ENCODE results near the gene SLC9A3.

Gene SLC9A3

DNA sequence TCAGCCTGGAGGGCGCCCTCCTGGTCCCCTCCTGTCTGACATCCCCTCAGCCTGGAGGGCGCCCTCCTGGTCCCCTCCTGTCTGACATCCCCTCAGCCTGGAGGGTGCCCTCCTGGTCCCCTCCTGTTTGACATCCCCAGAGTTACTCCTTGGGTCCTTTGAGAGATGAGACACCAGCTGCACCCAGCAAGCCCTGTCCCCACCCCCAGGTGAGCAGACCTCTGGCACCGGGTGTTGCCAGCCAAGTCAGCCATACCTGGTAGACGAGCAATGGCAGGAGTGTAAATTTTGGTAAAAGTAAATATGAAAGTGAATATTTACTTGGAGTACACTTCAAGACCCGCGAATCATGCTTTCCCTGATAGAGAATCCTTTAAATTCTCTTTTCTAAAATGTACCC lies 55.8 kb downstream of the SLC9A3 start:
- no peak overlapping the region for H3K4me3 ChIP-seq (ENCODE audit: low read depth, low read length)

GRCh38 chr5:466661-467310 lies 57.5 kb downstream of the SLC9A3 start:
- no peak for DNase-seq (ENCODE audit: low read depth, low spot score)
- in situ Hi-C loops (cut with HindIII; ENCODE audit: low sequenced_read_pairs): no loop called here
- TF ChIP-seq CTCF (IDR thresholded peaks at IDR 0.05; ENCODE audit: low read depth, low read length): no peak
- no peak overlapping the region for H3K4me3 ChIP-seq (ENCODE audit: low read depth, low read length)

More for the DNA sequence above, 55.8 kb downstream of the SLC9A3 start:
- TF ChIP-seq CTCF (IDR thresholded peaks at IDR 0.05; ENCODE audit: low read depth, low read length): no peak
- in situ Hi-C loops (cut with HindIII; ENCODE audit: low sequenced_read_pairs): no loop called here
- DNase-seq (ENCODE audit: low read depth, low spot score): no peak

GRCh38 chr5:465591-466403 lies 58.5 kb downstream of the SLC9A3 start:
- TF ChIP-seq CTCF (IDR thresholded peaks at IDR 0.05; ENCODE audit: low read depth, low read length): no peak
- in situ Hi-C loops (cut with HindIII; ENCODE audit: low sequenced_read_pairs): no loop called here
- DNase-seq (ENCODE audit: low read depth, low spot score): no peak
- H3K4me3 ChIP-seq (ENCODE audit: low read depth, low read length): no peak overlapping the region

DNA sequence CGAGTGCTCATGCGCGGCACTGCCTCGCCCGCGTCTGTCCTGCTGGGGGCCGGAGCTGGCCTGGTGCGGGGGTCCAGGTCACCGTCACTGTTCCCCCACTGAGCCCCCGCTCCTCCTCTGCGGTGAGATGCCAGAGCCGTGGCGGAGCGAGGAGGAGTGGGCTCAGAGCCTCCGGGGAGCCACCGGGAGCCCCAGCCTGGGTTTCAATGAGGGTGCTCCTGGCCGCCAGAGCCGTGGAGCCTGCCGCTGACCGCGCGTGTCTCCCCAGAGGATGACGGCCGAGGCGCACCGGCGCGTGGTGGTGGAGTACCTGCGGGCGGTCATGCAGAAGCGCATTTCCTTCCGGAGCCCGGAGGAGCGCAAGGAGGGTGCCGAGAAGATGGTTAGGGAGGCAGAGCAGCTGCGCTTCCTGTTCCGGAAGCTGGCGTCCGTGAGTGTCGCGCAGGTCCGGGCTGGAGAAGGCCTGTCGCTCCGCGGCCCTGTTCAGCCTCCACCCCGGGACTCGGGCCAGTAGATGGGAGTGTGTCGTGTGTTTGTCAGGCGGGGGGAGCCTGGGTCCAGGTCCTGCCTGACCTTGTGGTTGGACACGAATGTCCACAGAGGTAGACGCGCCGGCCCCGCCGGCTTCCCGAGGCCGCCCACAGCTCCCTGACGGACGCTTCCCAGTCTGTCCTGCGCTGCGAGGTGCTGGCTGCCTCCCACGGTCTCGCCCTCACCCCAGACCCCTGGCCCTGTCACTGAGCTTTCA lies 59.2 kb downstream of the SLC9A3 start:
- no peak overlapping the region for H3K4me3 ChIP-seq (ENCODE audit: low read depth, low read length)
- in situ Hi-C loops (cut with HindIII; ENCODE audit: low sequenced_read_pairs): no loop called here
- no peak for DNase-seq (ENCODE audit: low read depth, low spot score)
- TF ChIP-seq CTCF (IDR thresholded peaks at IDR 0.05; ENCODE audit: low read depth, low read length): no peak

GRCh38 chr5:464446-464842 lies 59.8 kb downstream of the SLC9A3 start:
- DNase-seq (ENCODE audit: low read depth, low spot score): no peak

More at GRCh38 chr5:464446-464842, 59.8 kb downstream of the SLC9A3 start:
- no peak overlapping the region for H3K4me3 ChIP-seq (ENCODE audit: low read depth, low read length)
- no peak for TF ChIP-seq CTCF (IDR thresholded peaks at IDR 0.05; ENCODE audit: low read depth, low read length)
- in situ Hi-C loops (cut with HindIII; ENCODE audit: low sequenced_read_pairs): no loop called here
